Fibroblast of gingiva (primary cell): ENCODE data around the gene CST2.
"Not testable (repeated sequence)": the region's sequence is repeated elsewhere in the genome, so short reads cannot be mapped to it uniquely, and the experiment has no call there.

Experiments
- DNase-seq: peaks from one replicate; pipeline ENCODE4 v3.0.0-alpha.2; 2011; ENCODE audit warnings: low read depth

The CST2 gene

DNA sequence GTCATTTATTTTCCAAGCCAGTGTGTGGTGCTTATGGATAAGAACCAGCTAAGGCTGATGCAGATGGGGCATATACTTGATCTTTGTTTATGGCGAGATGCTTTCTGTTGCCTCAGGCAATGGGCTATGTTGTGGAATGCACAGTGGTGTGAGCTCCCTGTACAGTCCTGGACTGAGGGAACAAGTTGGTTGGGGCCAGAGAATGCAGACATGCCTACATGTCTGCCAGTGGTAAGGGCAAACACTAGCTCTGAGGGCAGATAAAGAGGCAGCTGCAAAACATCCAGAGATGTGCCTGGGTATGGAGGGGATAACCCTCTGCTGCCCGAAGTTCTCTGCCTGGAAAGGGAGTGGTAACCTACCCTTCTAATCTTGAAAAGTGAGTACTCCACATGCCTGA, 16.2 kb downstream of the CST2 start:
- not testable (repeated sequence) for DNase-seq

DNA sequence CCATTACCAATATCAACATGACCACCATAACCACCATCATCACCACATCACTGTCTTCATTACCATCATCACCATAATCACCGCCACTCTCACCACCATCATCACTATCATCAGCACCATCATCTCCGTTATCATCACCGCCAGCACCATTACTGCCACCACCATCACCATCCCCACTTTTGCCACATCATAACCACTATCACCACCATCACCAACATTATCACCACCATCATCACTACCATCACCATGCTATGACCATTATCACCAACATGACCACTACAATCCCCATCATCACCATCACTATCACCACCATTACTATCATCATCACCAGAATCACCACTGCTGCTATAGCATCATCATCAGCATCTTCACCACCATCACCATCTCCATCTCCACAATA, 25.7 kb downstream of the CST2 start:
- DNase-seq = no peak

DNA sequence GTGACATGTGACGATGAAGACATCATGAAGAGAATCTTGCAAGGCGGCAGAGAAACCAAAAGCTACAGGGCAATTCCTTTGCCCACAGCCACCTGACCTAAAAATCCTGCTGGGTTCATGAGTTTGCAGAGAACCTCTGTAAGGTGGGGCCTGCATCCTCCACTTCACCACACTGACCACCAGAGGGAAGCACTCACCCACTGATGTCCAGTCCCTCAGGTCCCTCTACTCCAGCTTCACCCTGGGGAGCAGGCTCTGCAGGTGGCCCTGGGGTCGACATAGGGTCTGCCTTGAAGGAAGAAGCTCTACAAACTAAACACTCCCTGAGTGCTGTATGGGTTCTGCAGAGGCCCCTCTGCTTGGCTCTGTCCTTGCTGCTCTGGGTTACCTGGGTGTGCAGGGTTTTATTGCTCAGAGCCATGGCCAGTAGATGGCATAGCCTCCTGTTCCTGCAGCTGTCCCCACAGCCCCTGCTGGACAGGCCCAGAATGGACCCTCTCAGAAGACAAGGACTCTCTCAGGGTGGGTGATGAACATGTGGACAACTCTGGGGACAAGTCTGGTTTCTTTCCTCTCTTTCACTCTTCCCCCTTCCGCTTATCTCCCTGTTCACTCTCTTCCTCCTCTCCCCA, 27.2 kb downstream of the CST2 start:
- DNase-seq = not testable (repeated sequence)

DNA sequence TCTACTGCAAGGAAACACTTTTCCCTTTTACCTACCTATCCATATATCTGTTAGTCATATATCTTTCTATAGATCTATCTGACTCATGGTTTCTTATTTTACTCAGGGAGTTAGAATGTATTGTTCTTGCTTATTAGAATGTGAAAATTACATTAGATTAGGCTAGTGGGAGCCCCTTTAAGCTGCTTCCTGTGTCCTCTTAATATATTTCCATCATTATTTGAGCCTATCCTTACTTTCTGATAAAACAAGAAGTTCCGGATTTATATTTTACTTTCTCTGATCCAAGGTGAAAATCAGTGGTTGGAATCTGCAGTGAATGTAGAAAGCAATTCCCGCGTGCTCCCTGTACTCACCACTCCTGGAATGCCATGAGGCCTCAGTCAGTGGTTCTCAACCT, 31.0 kb downstream of the CST2 start:
- DNase-seq = no peak

DNA sequence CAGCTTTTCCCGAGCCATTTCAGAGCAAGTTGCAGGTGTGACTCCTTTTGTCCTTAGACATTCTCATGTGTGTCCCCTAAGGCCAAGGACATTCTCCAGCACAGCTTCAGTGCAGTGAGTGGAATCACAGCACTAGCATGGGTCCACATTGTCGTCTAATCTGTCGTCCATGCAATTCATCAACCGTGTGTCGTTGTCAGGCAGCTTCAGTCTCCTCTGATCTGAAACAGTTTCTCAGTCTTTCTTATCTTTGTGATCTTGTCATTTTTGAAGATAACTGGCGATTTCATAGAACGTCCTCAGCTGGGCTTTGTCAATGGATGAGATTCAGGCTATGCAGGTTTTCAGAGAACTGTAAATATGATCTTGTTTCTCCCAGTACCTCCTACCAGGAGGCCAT, 31.7 kb downstream of the CST2 start:
- DNase-seq = no peak

DNA sequence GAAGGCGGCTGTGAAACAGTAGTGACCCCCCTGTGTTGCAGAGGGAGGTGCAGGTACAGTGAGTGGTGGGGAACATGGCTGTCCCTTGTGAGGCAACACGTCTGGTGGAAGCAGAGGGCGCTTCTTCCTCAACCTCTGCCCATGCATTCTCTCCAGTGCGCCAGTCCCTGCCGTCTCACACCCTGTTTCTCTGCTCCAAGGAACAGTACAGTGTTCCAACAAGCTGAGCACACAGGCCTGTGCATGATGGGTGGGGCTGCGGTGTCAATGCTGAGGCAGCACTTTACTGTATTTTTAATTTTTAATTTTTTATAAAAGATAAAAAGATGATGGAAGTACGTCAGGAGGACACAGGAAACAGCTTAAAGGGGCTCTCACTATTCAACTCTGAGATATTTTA, 32.5 kb downstream of the CST2 start:
- DNase-seq = no peak

DNA sequence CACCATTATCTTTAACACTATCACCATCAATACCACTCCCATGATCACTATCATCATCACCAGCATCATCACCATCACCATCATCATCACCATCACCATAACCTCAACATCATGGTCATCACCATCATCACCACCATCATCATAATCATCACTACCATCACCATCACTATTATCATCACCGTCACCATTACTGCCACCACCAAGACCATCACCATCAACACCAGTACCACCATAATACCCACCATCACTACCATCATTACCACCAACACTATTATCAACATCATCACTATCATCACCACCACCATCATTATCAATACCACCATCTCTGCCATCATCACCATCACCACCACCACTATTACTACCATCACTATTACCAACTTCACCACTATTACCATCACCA, 43.1 kb downstream of the CST2 start:
- DNase-seq = no peak

DNA sequence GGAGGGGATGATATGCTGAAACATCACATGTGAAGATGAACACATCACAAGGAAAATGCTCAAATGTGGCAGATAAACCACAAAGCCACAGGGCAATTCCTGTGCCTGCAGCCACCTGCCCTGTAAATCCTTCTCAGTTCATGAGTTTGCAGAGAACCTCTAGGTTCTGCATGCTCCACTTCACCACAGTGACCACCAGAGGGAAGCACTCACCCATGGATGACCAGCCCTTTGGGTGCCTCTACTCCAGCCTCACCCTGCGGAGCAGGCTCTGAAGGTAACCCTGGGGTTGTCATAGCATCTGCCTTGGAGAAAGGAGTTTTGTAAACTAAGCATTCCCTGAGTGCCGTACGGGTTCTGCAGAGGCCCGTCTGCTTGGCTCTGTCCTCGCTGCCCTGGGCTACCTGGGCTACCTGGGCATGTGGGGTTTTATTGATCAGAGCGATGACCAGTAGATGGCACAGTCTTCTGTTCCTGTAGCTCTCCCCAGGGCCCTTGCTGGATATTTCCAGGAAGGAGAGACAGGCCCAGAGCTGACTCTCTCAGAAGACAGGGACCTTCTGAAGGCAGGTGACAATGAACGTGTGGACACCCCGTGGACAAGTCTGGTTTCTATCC, 44.1 kb downstream of the CST2 start:
- DNase-seq = no peak

DNA sequence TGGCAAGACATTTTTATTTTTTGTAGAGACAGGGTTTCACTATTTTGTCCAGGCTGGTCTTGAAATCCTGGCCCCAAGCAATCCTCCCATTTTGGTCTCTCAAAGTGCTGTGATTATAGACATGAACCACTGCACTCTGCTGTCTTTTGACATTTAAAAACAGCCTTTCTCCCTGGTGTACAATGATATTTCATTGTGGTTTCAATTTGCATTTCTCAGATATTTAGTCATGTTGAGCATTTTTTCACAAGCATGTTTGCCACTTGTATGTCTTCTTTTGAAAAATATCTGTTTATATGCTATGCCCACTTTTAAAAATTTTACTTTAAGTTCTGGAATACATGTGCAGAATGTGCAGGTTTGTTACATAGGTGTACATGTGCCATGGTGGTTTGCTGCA, 47.9 kb downstream of the CST2 start:
- DNase-seq = peak; percentile 46

DNA sequence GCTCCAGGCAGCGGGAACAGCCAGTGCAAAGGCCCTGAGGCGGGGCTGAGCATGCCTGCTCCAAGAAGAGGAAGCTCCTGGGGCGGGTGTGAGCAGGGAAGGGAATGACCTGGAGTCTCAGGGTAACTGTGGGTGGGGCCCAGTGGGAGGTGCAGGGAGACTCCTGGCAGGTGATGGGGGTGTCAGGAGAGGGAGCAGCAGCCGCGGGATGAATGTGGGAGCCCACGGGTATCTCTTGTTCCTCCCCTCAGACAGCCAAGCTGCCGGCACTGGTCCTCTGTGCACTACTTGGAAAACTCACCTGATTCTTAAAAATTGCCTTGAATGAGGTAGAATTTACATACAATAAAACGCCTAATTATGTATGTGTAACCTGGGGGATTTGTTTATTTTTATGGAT, 49.1 kb downstream of the CST2 start:
- not testable (repeated sequence) for DNase-seq

DNA sequence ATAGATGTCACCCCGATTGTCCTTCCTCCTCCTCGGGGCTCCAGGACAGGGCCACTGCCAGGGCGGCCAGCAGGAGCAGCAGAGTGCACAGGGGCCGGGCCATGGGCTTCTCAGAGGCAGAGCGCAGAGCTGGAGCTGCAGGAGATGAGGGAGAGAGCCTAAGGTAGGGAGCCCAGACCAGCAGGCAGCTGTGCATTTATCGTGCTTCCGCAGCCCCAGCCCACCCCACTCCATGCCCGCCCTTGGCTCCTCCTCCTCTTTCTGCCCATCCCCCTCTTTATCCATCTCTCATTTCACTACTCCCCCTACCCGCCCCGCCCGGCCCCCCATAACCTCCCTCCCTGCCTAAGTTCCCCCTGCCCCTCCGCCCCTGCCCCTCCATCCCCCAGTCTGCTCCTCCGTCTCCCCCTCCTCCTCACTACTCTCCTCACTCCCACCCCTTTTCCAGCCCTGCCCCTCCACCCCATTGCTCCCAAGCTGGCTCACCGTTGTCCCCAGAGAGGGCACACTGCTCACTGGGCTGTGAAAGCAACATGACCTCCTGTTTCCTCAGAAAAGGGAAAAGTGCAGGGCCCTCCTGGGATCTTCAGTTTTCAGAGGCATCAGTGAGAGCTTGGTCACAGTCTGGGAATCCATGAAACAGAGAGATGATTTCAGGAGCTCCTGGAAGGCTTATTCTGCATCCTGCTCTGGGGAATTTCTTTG, 50.3 kb downstream of the CST2 start:
- no peak for DNase-seq

DNA sequence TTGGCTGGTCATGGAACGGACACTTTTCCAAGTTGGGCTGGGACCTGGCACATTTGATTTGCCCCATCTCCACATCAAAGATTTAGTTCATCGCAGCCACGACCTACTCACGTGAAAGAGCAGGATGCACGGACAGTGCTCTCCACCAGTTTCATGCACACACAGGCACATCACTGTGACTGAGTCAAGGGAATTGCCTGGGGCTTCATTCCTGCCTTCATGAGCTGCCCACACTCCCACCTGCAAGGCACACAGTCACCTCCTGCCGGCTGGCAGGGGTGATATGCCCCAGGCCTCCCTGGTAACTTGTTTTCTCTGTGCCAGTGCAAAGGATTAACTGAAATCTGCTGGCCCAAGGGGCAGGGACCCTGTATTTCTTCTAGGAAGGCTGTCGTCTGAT, 52.4 kb downstream of the CST2 start:
- DNase-seq = no peak
